ENCODE data around the gene EGR4. TPM values are rescaled to one million over a fixed set of nuclear protein-coding genes. Genes with fewer than 3 reads are reported as not detected.

EGR4 gene
- polyA plus RNA-seq, 3 donors, result 0.12 to 0.15 TPM; not detected in 1

- H3K4me1 Mint-ChIP-seq, result peaks cover 6% of the 10 kb centered on the region
- WGBS (ENCODE audit: insufficient coverage), result 20% methylated on average over 2 of the region's 2 CpGs
- TF ChIP-seq, protein P1, sequence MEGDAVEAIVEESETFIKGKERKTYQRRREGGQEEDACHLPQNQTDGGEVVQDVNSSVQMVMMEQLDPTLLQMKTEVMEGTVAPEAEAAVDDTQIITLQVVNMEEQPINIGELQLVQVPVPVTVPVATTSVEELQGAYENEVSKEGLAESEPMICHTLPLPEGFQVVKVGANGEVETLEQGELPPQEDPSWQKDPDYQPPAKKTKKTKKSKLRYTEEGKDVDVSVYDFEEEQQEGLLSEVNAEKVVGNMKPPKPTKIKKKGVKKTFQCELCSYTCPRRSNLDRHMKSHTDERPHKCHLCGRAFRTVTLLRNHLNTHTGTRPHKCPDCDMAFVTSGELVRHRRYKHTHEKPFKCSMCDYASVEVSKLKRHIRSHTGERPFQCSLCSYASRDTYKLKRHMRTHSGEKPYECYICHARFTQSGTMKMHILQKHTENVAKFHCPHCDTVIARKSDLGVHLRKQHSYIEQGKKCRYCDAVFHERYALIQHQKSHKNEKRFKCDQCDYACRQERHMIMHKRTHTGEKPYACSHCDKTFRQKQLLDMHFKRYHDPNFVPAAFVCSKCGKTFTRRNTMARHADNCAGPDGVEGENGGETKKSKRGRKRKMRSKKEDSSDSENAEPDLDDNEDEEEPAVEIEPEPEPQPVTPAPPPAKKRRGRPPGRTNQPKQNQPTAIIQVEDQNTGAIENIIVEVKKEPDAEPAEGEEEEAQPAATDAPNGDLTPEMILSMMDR (IDR thresholded peaks at IDR 0.05), result no peak
- no peak for DNase-seq
- Histone ChIP-seq H3K79me2 (ENCODE audit: insufficient read depth, low read length) (no peaks in the 10 kb centered on the region), H3K36me3 (replicated peaks in 1 of 2; ENCODE audit: control insufficient read depth in 1 of 2, insufficient read depth in 2 of 2, low read length in 2 of 2) (no peaks in the 10 kb centered on the region), H3K4me3 (replicated peaks in 1 of 3; ENCODE audit: low read depth in 2 of 3, low read length in 3 of 3) (no peak overlapping the region), H4K20me1 (ENCODE audit: insufficient read depth, low read length) (no peaks in the 10 kb centered on the region), H3K4me2 (replicated peaks; ENCODE audit: extremely low read depth, low read length, poor library complexity, severe bottlenecking) (no peak overlapping the region), H3K4me1 (ENCODE audit: control insufficient read depth in 1 of 2, insufficient read depth in 2 of 2, low read length in 2 of 2) (peaks cover 6 to 18% of the 10 kb centered on the region in 2 donors), H2AFZ (ENCODE audit: insufficient read depth, low read depth, low read length, poor library complexity, severe bottlenecking) (no peak overlapping the region), H3K27me3 (ENCODE audit: control insufficient read depth in 2 of 2, insufficient read depth in 2 of 2, low read length in 2 of 2) (peaks cover 57 to 66% of the 10 kb centered on the region in 2 donors), H3K9me3 (replicated peaks in 1 of 2; ENCODE audit: control insufficient read depth in 1 of 2, insufficient read depth in 1 of 2, low read length in 2 of 2) (peaks cover 0 to 14% of the 10 kb centered on the region in 2 donors), H3K9ac (ENCODE audit: insufficient read depth, low read length, poor library complexity, severe bottlenecking) (no peak overlapping the region), H3K27ac (ENCODE audit: low read depth in 1 of 2, low read length in 2 of 2) (no peak overlapping the region)
- H3K27me3 Mint-ChIP-seq (ENCODE audit: low read depth in 3 of 3), result peaks cover 60 to 65% (median 61%) of the 10 kb centered on the region in 3 donors
- peaks cover 0 to 19% (median 9%) of the 10 kb centered on the region in 7 donors for H3K9me3 Mint-ChIP-seq
- H3K27ac Mint-ChIP-seq, result peak overlapping the region in 1 of 7 donors; percentile 70
- H3K4me3 Mint-ChIP-seq, result peak overlapping the region in 1 of 2 donors; percentile 17
- intact Hi-C loops (cut with micrococcal nuclease), result no loop called here
- no peaks in the 10 kb centered on the region for H3K36me3 Mint-ChIP-seq
Measured at GRCh38 chr2:73297151-73297559, 3.8 kb upstream of the EGR4 start.

DNA sequence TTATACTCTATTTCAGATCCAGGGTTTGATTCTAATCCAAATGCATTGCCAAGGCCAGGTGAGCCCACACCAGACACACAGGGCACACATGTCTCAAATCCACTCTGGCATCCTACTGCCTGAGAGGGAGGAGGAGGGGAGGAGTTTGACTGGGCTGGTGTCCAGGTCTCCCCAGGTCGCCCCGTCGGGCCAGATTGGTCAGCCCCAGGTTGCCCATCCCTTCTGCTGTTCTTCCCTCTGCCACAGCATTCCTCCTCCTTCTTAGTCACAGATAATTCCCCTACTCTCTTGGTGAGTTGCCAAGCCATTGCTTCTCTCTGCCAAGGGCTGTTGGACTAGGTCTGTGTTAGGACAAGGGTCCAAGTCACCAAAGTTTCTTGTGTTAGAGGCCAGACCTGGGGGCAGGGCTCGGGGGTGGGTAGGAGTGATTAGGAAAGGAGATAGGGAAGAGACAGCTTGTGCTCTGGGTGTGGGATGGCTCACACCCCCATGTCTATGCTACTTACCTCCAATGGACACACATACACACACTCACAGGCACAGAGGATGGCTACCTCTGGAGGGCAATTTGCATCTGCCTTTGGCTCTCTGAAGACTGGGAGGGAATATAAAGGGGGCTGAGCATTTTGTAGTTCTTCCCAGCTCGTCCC lies 2.5 kb upstream of the EGR4 start:
- no peak overlapping the region for H3K4me3 ChIP-seq (replicated peaks in 1 of 3; ENCODE audit: low read depth in 2 of 3, low read length in 3 of 3)
- H3K27me3 Mint-ChIP-seq (ENCODE audit: low read depth in 3 of 3), result peaks cover 68 to 71% (median 71%) of the 10 kb centered on the region in 3 donors
- TF ChIP-seq, protein P1 (IDR thresholded peaks at IDR 0.05), result no peak
- no peak for DNase-seq
- WGBS (ENCODE audit: insufficient coverage), result 80% methylated on average over 1 of the region's 5 CpGs
- no peak overlapping the region for H2AFZ ChIP-seq (ENCODE audit: insufficient read depth, low read depth, low read length, poor library complexity, severe bottlenecking)
- H3K79me2 ChIP-seq (ENCODE audit: insufficient read depth, low read length), result no peaks in the 10 kb centered on the region
- peaks cover 17 to 31% of the 10 kb centered on the region in 2 donors for H3K4me1 ChIP-seq (ENCODE audit: control insufficient read depth in 1 of 2, insufficient read depth in 2 of 2, low read length in 2 of 2)
- peaks cover 0 to 26% (median 16%) of the 10 kb centered on the region in 7 donors for H3K9me3 Mint-ChIP-seq
- H3K9me3 ChIP-seq (replicated peaks in 1 of 2; ENCODE audit: control insufficient read depth in 1 of 2, insufficient read depth in 1 of 2, low read length in 2 of 2), result peaks cover 0 to 20% of the 10 kb centered on the region in 2 donors
- H3K36me3 ChIP-seq (replicated peaks in 1 of 2; ENCODE audit: control insufficient read depth in 1 of 2, insufficient read depth in 2 of 2, low read length in 2 of 2), result no peaks in the 10 kb centered on the region
- intact Hi-C loops (cut with micrococcal nuclease), result no loop called here
- H3K27ac Mint-ChIP-seq, result no peak overlapping the region
- peaks cover 17% of the 10 kb centered on the region for H3K4me1 Mint-ChIP-seq
- H4K20me1 ChIP-seq (ENCODE audit: insufficient read depth, low read length), result no peaks in the 10 kb centered on the region
- H3K27me3 ChIP-seq (ENCODE audit: control insufficient read depth in 2 of 2, insufficient read depth in 2 of 2, low read length in 2 of 2), result peaks cover 65 to 76% of the 10 kb centered on the region in 2 donors
- H3K36me3 Mint-ChIP-seq, result no peaks in the 10 kb centered on the region
- no peak overlapping the region for H3K9ac ChIP-seq (ENCODE audit: insufficient read depth, low read length, poor library complexity, severe bottlenecking)
- no peak overlapping the region for H3K27ac ChIP-seq (ENCODE audit: low read depth in 1 of 2, low read length in 2 of 2)
- H3K4me2 ChIP-seq (replicated peaks; ENCODE audit: extremely low read depth, low read length, poor library complexity, severe bottlenecking), result no peak overlapping the region
- H3K4me3 Mint-ChIP-seq, result peak overlapping the region in 1 of 2 donors; percentile 69
